Uterus (tissue), 2 donors: ENCODE data around the gene CTDSPL.

ENCODE experiments used
- CTCF ChIP-seq, 4 experiments: fragments of 200-600 bp in 2 of 4; fragments of 450-650 bp in 2 of 4; sonication (generic) in 2 of 4; IDR thresholded peaks; one replicate each; pipeline ENCODE4 v1.5.1; 2016 to 2019; ENCODE audit warnings: antibody characterized with exemption in 4 of 4, mild to moderate bottlenecking in 2 of 4, moderate library complexity in 1 of 4
- POLR2A ChIP-seq, 2 donors: fragments of 450-650 bp; IDR thresholded peaks; one replicate each; pipeline ENCODE4 v1.6.1; 2016; ENCODE audit warnings: antibody characterized with exemption in 2 of 2, mild to moderate bottlenecking in 1 of 2, moderate library complexity in 1 of 2

GRCh38 chr3:38000242-38000916 lies 138.7 kb downstream of the CTDSPL start:
- TF ChIP-seq CTCF (IDR thresholded peaks at IDR 0.05) (no peak), POLR2A (IDR thresholded peaks at IDR 0.05) (no peak)
